Neutrophil (primary cell): ENCODE measurements around the gene MAGT1.

ENCODE experiments used
- H3K27ac ChIP-seq: fragments of 200-600 bp; sonication (generic); 2 replicates; pipeline ENCODE4 v1.5.1; 2016; ENCODE audit warnings: mild to moderate bottlenecking, moderate library complexity
- H3K27me3 ChIP-seq: fragments of 200-600 bp; sonication (generic); 2 replicates; pipeline ENCODE4 v1.6.0; 2016; ENCODE audit warnings: mild to moderate bottlenecking
- H3K36me3 ChIP-seq: fragments of 200-600 bp; sonication (generic); 2 replicates; pipeline ENCODE4 v1.5.1; 2017
- H3K4me1 ChIP-seq, 2 experiments: fragments of 200-600 bp in 1 of 2; sonication (generic) in 1 of 2; 1 replicate in 1 of 2; 2 replicates in 1 of 2; pipeline versions ENCODE4 v1.5.1 to v1.6.1; 2013 to 2016; ENCODE audit warnings: low read depth in 1 of 2, low read length in 1 of 2, mild to moderate bottlenecking in 1 of 2, moderate library complexity in 1 of 2; ENCODE audit not compliant: control insufficient read depth in 1 of 2, insufficient read depth in 1 of 2
- H3K4me3 ChIP-seq, 2 experiments: fragments of 200-600 bp in 1 of 2; sonication (generic) in 1 of 2; 1 replicate in 1 of 2; 2 replicates in 1 of 2; pipeline ENCODE4 v1.5.1; 2013 to 2016; ENCODE audit warnings: low read depth in 1 of 2, low read length in 1 of 2, mild to moderate bottlenecking in 1 of 2, moderate library complexity in 1 of 2
- H3K9me3 ChIP-seq: fragments of 200-600 bp; sonication (generic); 2 replicates; pipeline ENCODE4 v1.5.1; 2016
- CTCF ChIP-seq: fragments of 200-600 bp; sonication (generic); IDR thresholded peaks from 2 replicates; pipeline ENCODE4 v1.5.1; 2016; ENCODE audit warnings: antibody characterized with exemption

MAGT1 gene

GRCh38 chrX:77917294-77917933, 22.2 kb upstream of the MAGT1 start:
- Histone ChIP-seq H3K9me3 (no peaks in the 10 kb centered on the region), H3K27me3 (no peaks in the 10 kb centered on the region), H3K4me3 (no peak overlapping the region), H3K27ac (peak overlapping the region; percentile 63), H3K36me3 (no peaks in the 10 kb centered on the region), H3K4me1 (peaks cover 26 to 37% of the 10 kb centered on the region in 2 experiments)
- no peak for TF ChIP-seq CTCF

DNA sequence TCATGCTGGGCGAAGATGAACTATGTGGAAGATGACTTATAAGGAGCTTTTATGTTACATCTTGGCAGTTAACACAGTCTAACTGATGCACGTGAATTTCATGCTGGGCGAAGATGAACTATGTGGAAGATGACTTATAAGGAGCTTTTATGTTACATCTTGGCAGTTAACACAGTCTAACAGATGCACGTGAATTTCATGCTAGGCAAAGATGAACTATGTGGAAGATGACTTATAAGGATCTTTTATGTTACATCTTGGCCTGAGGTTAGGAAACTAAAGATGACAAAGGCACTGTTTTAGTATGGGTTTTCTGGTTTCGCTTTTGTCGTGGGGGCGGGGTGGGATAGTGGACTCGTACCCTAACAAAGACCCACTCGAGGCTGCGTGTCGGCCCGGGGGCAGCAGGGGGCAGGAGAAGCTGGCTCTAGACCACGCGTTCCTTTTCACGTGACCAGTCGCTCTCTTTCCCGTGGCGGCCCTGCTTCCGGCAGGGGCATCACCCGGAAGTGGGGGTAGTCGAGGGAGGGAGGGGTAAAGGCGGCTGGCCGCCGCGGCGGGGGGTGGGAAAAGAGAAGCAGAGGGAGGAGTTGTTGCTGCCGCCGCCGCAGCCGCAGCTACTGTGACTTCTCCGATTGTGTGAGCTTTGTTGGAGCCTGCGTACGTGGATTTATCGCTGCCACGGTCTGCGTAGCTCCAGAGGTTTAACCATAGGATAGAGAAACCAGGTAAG, 15.0 kb upstream of the MAGT1 start, which contains the start of gene ATP7A:
ATP7A (plus strand) TSS at position 586 of the 733 bp plus-strand sequence. CDS start 60,949 bp downstream, outside the sequence.
- no peaks in the 10 kb centered on the region for H3K27me3 ChIP-seq
- H3K4me1 ChIP-seq: peaks cover 18 to 26% of the 10 kb centered on the region in 2 experiments
- H3K36me3 ChIP-seq: no peaks in the 10 kb centered on the region
- H3K4me3 ChIP-seq: peak within 1 kb of the TSS; percentile 68 to 73
- peak; percentile 89 for TF ChIP-seq CTCF
- peak within 1 kb of the TSS; percentile 92 for H3K27ac ChIP-seq
- H3K9me3 ChIP-seq: no peaks in the 10 kb centered on the region

DNA sequence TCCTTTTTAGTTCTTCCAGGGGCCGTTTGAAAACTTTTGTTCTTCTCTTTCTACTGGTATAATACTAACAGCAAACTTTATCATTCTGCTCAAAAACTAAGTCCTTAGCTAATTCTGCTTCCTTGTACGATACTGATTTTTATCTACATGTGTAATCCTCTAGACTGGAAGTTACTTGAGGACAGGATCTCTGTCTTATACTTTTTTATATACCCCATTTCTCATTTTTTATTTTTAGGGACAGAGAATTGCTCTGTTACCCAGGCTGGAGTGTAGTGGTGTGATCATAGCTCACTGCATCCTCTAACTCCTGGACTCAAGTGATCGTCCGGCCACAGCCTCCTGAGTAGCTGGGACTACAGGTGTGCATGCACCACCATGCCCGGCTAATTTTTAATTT, 6.3 kb upstream of the MAGT1 start:
- Histone ChIP-seq H3K27me3 (no peaks in the 10 kb centered on the region), H3K9me3 (no peaks in the 10 kb centered on the region), H3K4me3 (no peak overlapping the region), H3K27ac (no peak overlapping the region), H3K36me3 (peaks cover 8% of the 10 kb centered on the region), H3K4me1 (peaks cover 12 to 19% of the 10 kb centered on the region in 2 experiments)
- TF ChIP-seq CTCF: no peak

DNA sequence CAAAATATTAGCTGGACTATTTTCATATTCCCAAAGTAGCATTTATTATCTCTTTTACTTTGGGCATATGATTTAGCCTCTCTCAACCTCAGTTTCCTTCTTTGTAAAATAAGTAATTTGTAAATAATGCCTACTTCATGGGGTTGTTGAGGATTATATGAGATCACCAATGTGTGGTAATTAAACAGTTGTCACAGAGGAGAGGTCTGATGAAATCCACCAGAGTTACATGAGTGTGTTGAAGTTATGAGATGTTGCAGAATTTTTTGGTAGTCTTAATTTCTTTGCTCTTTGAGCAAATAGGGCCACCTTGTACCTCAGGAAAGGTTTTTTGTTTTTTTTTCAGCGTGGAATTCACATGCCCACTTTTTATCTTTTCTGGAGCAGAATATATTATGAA, 5.5 kb upstream of the MAGT1 start:
- Histone ChIP-seq H3K4me1 (peaks cover 12 to 19% of the 10 kb centered on the region in 2 experiments), H3K36me3 (peaks cover 8% of the 10 kb centered on the region), H3K9me3 (no peaks in the 10 kb centered on the region), H3K27ac (peak overlapping the region; percentile 88), H3K4me3 (peak overlapping the region; percentile 68 to 81), H3K27me3 (no peaks in the 10 kb centered on the region)
- no peak for TF ChIP-seq CTCF

DNA sequence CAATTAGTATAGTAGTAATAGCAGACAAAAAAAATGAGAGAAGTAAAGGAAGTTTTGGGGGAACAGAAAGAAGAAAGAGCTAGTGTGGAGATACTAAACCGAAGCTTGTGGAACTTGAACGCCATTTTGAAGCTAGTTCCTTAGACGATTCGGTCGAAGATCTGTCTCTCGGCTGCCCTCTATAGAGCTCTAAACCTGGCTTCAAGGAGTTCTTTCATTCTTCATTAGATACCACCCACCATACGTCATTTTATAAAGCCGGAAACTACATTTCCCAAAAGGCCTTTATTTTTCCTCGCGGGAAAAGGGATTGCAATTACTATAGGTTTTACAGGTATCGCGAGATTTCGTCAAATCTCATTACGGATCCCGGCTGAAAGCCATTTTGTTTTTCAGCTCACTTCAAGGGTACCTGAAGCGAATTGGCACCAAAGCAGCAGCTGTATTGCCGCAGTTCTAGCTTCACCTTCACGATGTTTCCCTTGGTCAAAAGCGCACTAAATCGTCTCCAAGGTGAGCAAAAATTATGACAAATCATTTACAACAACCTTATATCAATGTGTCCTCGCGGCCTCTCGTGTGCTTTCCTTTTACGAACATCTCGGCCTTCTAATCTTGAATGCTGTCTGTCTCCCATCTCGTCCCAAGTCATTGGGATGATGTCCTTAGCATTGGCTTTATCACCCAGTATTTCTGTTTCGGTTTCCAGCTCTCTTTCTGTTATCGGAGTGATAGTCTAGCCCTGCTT, 4.0 kb upstream of the MAGT1 start, which contains the start of gene COX7B:
COX7B (plus strand) TSS at position 388 of the 748 bp plus-strand sequence; CDS start at position 474, 86 bp downstream.
- Histone ChIP-seq H3K4me3 (peak within 1 kb of the TSS; percentile 68 to 81), H3K4me1 (peaks cover 16 to 26% of the 10 kb centered on the region in 2 experiments), H3K27me3 (no peaks in the 10 kb centered on the region), H3K36me3 (peaks cover 4% of the 10 kb centered on the region), H3K9me3 (no peaks in the 10 kb centered on the region), H3K27ac (peak within 1 kb of the TSS; percentile 88)
- TF ChIP-seq CTCF: peak; percentile 60
